ENCODE data around the gene TCTN1. TPM values are rescaled to one million over a fixed set of nuclear protein-coding genes. Genes with fewer than 3 reads are reported as not detected.

The TCTN1 gene
- total RNA-seq, 1 donor: 45.2 TPM

- Histone ChIP-seq H3K79me2 (ENCODE audit: insufficient read depth, low read length) (no peaks in the 10 kb centered on the region), H3K4me1 (ENCODE audit: insufficient read depth, low read length) (peaks cover 7% of the 10 kb centered on the region), H3K36me3 (ENCODE audit: insufficient read depth, low read length) (no peaks in the 10 kb centered on the region), H3K9me3 (ENCODE audit: low read depth, low read length) (no peaks in the 10 kb centered on the region), H3K27ac (ENCODE audit: low read depth, low read length) (no peak overlapping the region), H3K4me3 (ENCODE audit: insufficient read depth, low read length) (no peak overlapping the region), H3K4me2 (ENCODE audit: insufficient read depth, low read length) (no peak overlapping the region), H2AFZ (ENCODE audit: low read length) (no peak overlapping the region), H4K20me1 (ENCODE audit: insufficient read depth, low read length) (no peaks in the 10 kb centered on the region), H3K27me3 (ENCODE audit: insufficient read depth, low read length) (peaks cover 10% of the 10 kb centered on the region)
- TF ChIP-seq, protein P1, sequence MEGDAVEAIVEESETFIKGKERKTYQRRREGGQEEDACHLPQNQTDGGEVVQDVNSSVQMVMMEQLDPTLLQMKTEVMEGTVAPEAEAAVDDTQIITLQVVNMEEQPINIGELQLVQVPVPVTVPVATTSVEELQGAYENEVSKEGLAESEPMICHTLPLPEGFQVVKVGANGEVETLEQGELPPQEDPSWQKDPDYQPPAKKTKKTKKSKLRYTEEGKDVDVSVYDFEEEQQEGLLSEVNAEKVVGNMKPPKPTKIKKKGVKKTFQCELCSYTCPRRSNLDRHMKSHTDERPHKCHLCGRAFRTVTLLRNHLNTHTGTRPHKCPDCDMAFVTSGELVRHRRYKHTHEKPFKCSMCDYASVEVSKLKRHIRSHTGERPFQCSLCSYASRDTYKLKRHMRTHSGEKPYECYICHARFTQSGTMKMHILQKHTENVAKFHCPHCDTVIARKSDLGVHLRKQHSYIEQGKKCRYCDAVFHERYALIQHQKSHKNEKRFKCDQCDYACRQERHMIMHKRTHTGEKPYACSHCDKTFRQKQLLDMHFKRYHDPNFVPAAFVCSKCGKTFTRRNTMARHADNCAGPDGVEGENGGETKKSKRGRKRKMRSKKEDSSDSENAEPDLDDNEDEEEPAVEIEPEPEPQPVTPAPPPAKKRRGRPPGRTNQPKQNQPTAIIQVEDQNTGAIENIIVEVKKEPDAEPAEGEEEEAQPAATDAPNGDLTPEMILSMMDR (IDR thresholded peaks at IDR 0.05; ENCODE audit: extremely low read depth, low read depth, low read length): no peak
- DNase-seq (ENCODE audit: insufficient read length, low spot score, missing footprints): peak; percentile 32
These were observed 72.5 kb downstream of the TCTN1 start for GRCh38 chr12:110686294-110686903.

GRCh38 chr12:110687396-110688169, 73.7 kb downstream of the TCTN1 start:
- peaks cover 7% of the 10 kb centered on the region for H3K4me1 ChIP-seq (ENCODE audit: insufficient read depth, low read length)
- TF ChIP-seq, protein P1 (IDR thresholded peaks at IDR 0.05; ENCODE audit: extremely low read depth, low read depth, low read length): no peak
- H3K79me2 ChIP-seq (ENCODE audit: insufficient read depth, low read length): no peaks in the 10 kb centered on the region
- no peaks in the 10 kb centered on the region for H4K20me1 ChIP-seq (ENCODE audit: insufficient read depth, low read length)
- H3K27me3 ChIP-seq (ENCODE audit: insufficient read depth, low read length): peaks cover 10% of the 10 kb centered on the region
- H3K4me3 ChIP-seq (ENCODE audit: insufficient read depth, low read length): no peak overlapping the region
- no peaks in the 10 kb centered on the region for H3K9me3 ChIP-seq (ENCODE audit: low read depth, low read length)
- no peaks in the 10 kb centered on the region for H3K36me3 ChIP-seq (ENCODE audit: insufficient read depth, low read length)
- no peak overlapping the region for H3K4me2 ChIP-seq (ENCODE audit: insufficient read depth, low read length)
- DNase-seq (ENCODE audit: insufficient read length, low spot score, missing footprints): peak; percentile 18
- no peak overlapping the region for H2AFZ ChIP-seq (ENCODE audit: low read length)
- H3K27ac ChIP-seq (ENCODE audit: low read depth, low read length): no peak overlapping the region

DNA sequence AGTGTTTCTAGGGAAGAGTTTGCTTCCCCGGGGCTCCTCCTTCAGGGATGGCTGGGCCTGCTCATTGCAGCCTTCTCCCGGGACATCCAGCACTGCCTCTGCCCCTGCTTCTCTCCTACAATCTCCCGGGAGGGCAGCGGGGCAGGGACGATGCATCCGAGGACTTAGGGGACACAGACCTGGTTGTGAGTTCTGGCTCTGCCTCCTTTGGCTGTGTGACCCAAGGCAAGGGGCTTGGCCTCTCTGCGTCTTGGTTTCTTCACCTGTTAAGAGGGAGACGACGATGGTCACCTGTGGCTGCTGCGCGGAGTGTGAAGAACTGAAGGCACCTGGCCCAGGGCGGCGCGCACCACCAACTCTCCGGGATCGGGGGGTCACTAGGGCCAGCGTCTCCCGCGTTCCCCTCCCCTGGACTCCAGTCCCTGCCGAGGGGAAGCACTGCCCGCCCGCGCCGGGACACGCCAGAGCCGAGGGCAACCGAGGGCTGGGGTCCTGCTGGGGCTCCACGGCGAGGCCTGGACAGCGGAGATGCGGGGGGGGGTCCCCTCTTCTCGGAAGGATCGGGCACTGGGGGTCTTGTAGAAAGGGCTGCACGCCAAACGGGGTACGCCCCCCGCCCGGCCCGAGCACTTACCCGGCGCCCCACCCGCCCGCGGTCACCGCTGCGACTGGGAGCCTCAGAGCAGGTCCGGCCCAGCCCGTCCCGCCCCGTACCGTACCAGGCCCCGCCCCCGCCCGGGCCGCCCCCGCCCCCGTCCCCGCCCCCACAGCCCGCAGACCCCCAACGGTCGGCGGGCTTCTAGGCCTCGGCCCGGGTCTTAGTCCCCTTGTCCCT, 74.7 kb downstream of the TCTN1 start, which contains the start of gene HVCN1:
Gene HVCN1, minus strand, starts transcription at position 670 of the 835 bp plus-strand sequence. CDS start 5,870 bp downstream, outside the sequence.
- DNase-seq (ENCODE audit: insufficient read length, low spot score, missing footprints): peak; percentile 93

More for the DNA sequence above, 74.7 kb downstream of the TCTN1 start, which contains the start of gene HVCN1:
- TF ChIP-seq, protein P1 (IDR thresholded peaks at IDR 0.05; ENCODE audit: extremely low read depth, low read depth, low read length): no peak
- Histone ChIP-seq H4K20me1 (ENCODE audit: insufficient read depth, low read length) (no peaks in the 10 kb centered on the region), H3K4me2 (ENCODE audit: insufficient read depth, low read length) (peak within 1 kb of the TSS; percentile 87), H3K79me2 (ENCODE audit: insufficient read depth, low read length) (no peaks in the 10 kb centered on the region), H3K9me3 (ENCODE audit: low read depth, low read length) (no peaks in the 10 kb centered on the region), H2AFZ (ENCODE audit: low read length) (peak within 1 kb of the TSS; percentile 96), H3K36me3 (ENCODE audit: insufficient read depth, low read length) (no peaks in the 10 kb centered on the region), H3K4me1 (ENCODE audit: insufficient read depth, low read length) (peaks cover 7% of the 10 kb centered on the region), H3K27ac (ENCODE audit: low read depth, low read length) (no peak within 1 kb of the TSS), H3K4me3 (ENCODE audit: insufficient read depth, low read length) (peak within 1 kb of the TSS; percentile 70), H3K27me3 (ENCODE audit: insufficient read depth, low read length) (peaks cover 10% of the 10 kb centered on the region)
